CD4-positive, alpha-beta T cell treated with Interleukin-2 at 100 ng/mL for 4 hours (primary cell): ENCODE results near the gene PRSS57.
A peak's percentile ranks its signal among the peaks of the same experiment; 100 is the strongest.
"Not testable (repeated sequence)": the region's sequence is repeated elsewhere in the genome, so short reads cannot be mapped to it uniquely, and the experiment has no call there.

Experiments
- DNase-seq: peaks from one replicate; pipeline ENCODE4 v3.0.0-alpha.2; 2020; ENCODE audit warnings: low spot score

The PRSS57 gene

GRCh38 chr19:723247-723646, 28.0 kb upstream of the PRSS57 start:
- no peak for DNase-seq

GRCh38 chr19:722553-723101, 27.4 kb upstream of the PRSS57 start:
- DNase-seq = no peak

- DNase-seq = no peak
These were observed 25.3 kb upstream of the PRSS57 start for GRCh38 chr19:720345-721160.

GRCh38 chr19:719636-720344, 24.5 kb upstream of the PRSS57 start:
- no peak for DNase-seq

GRCh38 chr19:718991-719512, 23.8 kb upstream of the PRSS57 start:
- no peak for DNase-seq

- DNase-seq = no peak
These were observed 23.1 kb upstream of the PRSS57 start for GRCh38 chr19:718251-718951.

- DNase-seq = no peak
These were observed 20.1 kb upstream of the PRSS57 start for GRCh38 chr19:715347-715746.

- DNase-seq = no peak
These were observed 16.0 kb upstream of the PRSS57 start for GRCh38 chr19:711254-711653.

- no peak for DNase-seq
These were observed 15.5 kb upstream of the PRSS57 start for GRCh38 chr19:710767-711166.

GRCh38 chr19:709965-710571, 14.8 kb upstream of the PRSS57 start:
- no peak for DNase-seq

- DNase-seq = no peak
These were observed 14.1 kb upstream of the PRSS57 start for GRCh38 chr19:709196-709964.

- DNase-seq = no peak
These were observed 13.2 kb upstream of the PRSS57 start, which contains the start of gene PALM for GRCh38 chr19:708154-709143. PALM (plus strand) TSS chr19:708935; CDS start chr19:709147, 212 bp downstream.

- DNase-seq = no peak
These were observed 9.1 kb upstream of the PRSS57 start for GRCh38 chr19:704447-704741.

- DNase-seq = peak; percentile 27
These were observed 8.6 kb upstream of the PRSS57 start for GRCh38 chr19:703651-704446.

- no peak for DNase-seq
These were observed 8.0 kb upstream of the PRSS57 start for GRCh38 chr19:703329-703650.

GRCh38 chr19:702847-703246, 7.6 kb upstream of the PRSS57 start:
- DNase-seq = not testable (repeated sequence)

- DNase-seq = not testable (repeated sequence)
These were observed 4.6 kb upstream of the PRSS57 start for GRCh38 chr19:699885-700284.

- not testable (repeated sequence) for DNase-seq
These were observed 3.3 kb upstream of the PRSS57 start for GRCh38 chr19:698529-698928.
